IPS-NIHi11 (cell line): ENCODE data around the gene AMBN.
"Not testable (repeated sequence)": the region's sequence is repeated elsewhere in the genome, so short reads cannot be mapped to it uniquely, and the experiment has no call there.

Source experiments
- DNase-seq: peaks from one replicate; pipeline ENCODE4 v3.0.0; 2012; ENCODE audit warnings: mixed read lengths, low spot score

Gene AMBN

DNA sequence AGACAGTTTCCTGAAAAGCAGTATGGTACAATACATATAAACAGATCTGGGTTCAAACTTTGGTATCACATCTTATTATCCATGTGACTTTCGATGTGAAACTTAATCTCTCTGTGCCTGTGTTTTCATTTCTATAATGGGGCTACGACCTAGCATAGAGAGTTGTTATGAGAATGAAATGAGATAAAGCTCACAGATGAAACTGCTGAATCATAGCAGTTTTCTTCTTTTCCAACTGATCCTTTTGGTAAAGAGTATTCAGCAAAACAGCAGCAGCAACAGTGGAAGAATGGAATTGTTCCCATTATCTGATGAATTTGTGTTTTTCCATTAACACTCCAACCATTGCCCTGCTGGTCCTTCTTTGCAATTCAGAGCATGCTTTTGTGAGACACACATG lies 16.3 kb downstream of the AMBN start:
- no peak for DNase-seq

DNA sequence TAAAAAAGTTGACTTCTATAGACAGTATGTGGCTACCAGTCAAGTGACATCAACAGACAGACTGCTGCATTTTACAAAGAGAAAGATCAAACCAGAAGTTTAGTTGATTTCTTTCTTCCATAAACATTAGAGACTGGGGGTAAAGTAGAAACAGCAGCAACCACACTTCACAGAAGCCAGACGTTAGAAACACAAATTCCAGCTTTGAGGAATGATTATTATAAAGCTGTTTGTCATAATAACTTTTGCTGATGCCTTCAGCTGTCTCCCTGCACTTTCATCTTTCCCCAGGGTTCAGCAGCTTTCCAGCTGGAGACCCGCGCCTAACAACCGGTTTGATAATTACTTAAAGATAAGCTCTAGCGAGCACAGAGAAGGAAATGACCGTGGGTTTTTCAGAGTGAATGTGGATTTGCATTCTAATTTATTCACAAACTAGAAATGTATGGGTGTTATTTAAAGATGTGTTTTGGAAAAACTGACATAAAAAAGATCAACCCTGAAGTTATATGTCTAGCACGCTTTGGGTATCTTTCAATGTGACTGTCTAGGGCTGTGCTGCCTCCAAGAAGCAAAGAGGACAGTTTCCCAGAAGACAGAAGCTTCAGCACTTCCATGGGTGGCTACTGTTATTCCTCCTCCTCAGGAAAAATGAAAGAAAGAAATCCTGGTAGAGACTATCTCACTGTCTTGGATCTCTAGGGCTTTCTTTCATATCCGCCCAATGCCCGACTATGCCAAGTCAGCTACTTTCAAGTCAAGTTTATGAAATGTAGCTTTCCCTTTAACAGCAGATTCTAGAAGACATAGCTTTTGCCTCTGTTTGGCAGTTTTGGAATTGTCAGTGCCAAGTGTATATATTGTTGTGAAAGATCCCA lies 21.5 kb downstream of the AMBN start:
- no peak for DNase-seq

DNA sequence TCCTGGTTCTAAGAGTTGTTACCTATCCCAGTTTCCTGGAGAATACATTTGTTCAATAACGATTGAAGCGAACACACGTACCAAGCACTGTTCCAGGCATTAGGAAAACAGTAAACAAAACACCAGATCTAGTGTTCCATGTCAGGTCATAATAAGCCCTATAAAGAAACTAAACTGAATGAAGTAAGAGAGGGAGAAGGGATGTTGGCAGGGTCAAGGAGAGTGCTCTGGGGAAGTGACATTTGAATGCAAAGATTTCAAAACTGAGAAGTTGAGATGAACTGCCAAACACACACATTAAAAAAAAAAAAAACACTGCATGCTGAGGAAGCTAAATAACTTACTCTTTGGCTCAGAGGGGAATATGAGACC lies 22.1 kb downstream of the AMBN start:
- no peak for DNase-seq

DNA sequence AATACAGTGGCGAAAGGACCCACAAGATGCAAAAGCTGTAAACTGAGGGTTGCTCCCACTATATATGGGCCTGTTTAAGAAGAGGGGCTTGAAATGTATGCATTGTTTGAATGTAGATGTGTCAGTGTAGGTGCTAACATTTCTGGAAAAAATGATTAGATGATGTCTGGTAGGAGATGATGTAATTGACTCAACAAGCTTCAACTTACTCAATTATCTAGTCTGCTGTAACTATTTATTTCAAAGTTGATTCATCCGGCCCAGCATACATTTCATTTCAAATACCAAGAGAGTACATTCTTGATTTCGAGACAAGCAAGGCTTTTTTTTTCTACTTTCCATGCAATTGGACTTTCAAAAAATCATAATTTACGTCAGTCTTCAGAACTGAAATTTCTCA lies 27.2 kb downstream of the AMBN start:
- DNase-seq = no peak

DNA sequence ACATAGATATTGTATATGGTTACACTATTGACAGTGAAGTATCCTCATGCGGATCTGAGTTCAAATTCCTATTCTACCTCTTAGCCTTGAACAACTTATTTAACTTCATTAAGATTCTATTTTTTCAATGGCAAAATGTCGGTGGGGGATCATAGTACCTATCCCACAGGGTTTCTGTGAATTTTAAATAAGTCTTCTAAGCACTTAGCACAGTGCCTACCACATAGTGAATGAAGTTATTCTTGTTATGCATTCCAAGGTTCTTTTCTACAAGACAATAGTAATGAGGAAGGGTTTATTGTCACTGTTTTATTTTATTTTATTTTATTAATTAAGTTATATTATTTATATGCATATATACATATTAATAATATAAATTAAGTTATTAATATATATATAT lies 27.7 kb downstream of the AMBN start:
- DNase-seq = no peak

DNA sequence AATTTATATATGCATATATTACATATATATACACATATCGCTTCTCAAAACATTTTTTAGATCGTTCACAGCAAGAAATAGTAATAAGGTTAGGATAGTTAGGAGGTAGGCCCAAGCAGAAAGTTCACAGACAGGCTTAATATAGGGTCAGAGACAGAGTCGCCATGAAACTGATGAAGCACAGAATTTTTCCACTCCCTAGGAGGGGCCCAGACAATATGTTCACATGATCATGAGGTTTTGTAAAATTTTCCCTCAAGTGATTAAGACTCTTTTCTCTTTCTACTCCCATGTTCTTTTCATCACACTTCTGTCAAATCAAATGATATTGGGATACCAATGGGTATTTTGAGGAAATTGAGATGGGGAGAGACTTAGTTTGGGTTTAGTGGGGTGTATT lies 31.3 kb downstream of the AMBN start:
- no peak for DNase-seq

DNA sequence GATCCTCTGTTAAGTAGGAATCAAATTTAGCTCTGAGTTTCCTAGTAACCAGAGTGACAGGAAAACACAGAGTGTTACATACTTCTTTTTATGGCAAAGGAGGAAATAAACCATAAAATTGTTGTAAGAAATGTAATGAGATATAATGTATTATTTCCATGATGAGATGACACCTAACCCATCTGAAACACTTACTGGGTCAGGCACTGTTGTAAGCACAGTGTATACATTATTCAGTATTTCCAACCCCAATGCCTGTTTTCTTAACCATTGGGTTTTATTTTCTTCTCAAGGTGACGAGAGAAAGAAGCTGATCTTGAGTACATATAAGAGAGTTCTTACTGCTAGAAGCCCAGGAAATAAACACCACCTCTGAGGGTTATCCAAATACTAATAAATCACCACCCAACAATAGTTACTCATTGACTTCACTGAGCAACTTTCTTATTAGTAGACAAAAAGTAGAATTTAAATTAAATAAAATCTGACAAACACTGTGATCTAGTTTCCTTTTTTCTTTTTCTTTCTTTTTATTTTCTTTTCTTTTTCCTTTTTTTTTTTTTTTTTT lies 32.3 kb downstream of the AMBN start:
- no peak for DNase-seq

DNA sequence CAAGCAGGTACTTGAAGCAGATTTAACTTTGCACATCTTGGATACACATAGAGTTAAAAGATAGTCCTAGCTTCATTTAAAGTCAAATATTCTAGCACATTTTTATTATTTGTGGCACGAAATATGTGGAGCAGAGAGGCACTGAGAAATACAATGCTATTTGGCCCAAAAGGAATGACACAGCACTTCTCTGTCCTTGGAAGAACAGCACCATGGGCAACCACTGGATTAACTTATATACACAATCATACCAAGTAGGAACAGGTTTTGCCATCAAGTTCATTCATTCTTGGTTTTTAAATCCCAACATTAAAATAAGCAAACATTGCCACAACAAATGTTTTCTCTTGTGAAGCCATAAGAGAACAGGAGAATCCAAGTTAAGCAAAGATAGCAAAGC lies 35.6 kb downstream of the AMBN start:
- no peak for DNase-seq

DNA sequence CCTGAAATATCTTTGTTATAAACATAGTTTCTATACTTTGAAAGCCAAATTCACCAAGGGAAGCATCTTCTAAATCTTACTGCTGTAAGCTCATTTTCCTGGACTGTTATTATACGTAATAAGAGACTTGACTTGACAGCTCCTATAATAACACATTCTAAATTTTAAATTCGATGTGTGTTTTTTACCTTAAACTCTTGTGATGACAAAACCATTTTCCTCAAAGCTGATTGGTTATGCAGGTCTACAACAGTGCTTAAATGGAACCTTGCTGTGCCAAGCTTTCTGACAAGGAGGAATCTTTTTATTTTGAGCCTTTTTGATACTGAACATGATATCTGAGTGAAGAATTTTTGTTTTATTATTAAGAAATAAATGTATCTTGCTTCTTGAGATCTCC lies 36.4 kb downstream of the AMBN start, which contains the start of gene ENAM:
ENAM (plus strand) TSS at position 301 of the 400 bp plus-strand sequence. CDS start 757 bp downstream, outside the sequence.
- DNase-seq = no peak

DNA sequence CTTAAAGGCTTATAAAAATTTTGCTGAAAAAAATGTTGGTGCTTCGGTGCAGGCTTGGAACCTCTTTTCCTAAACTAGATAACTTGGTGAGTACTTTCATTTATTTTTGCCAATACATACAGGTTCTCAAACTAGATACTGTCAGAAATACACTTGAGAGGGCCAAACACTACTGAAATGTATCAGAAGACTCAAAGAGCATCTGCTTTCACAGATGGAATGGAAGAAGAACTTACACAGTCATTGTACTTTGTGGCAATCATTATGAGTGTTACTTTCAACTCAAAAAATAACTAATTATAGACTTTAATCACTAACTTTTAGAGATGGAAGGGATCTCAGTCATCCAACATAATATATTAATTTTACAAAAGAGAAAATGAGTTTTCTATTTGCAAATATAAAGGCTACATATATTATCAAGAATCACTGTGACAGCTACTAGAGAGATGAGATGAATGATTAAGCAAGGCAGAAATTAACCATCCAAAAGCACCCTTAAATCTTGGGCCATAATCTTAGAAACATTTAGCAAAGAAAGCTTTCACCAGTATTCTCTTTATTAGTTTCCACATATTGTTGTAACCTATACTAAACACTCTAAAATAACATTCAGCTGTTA lies 37.5 kb downstream of the AMBN start:
- DNase-seq = no peak

DNA sequence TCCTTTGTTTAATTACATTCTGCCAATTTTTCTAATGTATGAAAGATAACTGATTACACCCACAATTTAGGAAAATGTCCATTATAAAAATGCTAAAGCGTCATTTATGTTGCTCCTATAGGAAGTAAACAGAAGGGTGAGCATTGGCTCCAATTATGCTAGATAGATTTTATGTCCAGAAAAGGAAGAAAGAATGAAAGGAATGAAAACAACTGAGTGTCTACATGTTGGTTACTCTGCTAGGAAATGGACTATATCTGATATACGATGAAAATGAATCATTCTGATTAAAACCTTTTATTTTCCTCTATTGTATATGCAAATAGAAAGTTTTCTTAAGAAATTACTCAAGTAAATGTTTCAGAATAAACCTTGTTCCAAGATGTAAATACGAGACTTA lies 38.1 kb downstream of the AMBN start:
- no peak for DNase-seq

DNA sequence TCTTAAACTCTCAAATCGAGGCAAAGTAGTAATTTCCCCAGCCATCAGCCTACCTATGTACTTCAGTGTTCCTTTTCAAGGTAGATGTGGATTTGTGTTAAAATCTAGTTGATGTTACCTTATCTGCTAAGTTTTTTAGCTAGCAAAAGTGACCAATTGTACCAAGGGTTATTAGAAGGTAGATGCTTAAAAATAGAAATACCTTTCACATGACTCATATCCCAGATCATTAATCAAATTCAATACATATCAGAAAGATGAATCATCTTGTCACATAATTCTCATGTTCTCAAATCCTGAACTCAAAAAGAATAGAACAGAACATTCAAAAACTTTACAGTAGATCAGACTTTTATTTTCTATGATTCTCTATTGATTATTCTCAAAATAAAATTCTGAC lies 40.0 kb downstream of the AMBN start:
- DNase-seq = no peak

DNA sequence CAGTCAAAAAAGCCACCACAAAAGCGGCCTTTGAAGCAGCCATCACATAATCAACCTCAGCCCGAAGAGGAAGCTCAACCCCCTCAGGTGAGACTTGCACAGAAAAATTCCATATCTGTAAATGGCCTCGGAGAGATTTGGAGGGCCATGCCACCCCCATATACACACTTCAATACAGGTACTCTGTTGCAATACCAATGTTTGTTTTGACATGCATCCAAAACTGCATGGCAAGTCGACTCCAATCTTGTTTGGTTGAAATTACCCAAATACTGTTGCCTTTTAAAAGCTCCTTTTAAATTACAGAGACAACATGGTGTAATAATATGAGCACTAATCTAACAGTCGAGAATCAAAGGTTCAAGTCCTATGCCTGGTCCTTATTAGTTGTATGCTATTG lies 42.4 kb downstream of the AMBN start:
- no peak for DNase-seq

DNA sequence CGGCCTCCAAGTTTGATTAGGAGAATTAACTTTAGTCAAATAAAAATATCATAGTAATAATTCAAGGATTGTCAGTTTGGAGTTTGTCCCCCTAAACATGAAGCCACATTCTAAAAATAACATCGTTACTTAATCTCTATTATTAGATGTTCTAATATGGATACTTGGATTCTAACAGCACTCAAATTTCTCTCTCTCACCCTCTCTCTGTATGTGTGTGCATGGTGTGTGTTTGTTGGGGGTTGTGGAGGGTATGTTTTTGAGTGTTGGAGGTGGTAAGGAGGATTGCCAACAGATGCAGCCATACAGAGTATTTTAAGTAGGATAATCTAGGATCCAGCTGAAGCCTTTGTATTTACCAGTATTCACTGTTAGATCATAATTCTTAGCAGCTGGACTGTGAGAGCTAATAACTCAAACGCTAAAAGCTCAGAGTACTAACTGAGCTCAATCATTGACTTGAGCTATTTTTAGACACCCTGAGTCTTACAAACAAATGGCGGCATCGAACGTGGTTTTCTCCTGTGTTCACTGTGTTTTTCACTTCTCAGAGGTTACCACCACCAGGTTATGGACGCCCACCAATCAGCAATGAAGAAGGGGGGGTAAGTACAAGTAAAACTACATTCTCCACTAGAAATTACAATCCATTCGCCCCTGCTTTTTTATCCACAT lies 45.3 kb downstream of the AMBN start:
- no peak for DNase-seq

DNA sequence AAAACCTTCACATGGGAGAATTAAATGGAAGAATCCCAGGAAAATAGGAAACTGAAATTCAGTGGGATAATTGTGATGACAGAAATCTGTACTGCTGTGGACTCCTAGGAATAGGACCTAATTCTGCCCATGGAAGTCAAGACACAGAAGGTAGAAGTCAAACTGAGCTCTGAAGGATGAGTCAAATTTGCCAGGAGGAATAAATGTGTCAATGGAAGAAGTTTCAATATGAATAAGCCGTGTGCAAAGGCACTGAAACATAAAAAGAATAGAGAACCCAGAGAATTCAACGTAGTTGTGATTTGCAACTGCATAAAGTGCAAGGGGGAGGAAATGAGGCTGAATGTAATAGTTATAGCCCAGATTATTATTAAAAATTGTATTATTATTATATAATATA lies 48.1 kb downstream of the AMBN start:
- DNase-seq = no peak

DNA sequence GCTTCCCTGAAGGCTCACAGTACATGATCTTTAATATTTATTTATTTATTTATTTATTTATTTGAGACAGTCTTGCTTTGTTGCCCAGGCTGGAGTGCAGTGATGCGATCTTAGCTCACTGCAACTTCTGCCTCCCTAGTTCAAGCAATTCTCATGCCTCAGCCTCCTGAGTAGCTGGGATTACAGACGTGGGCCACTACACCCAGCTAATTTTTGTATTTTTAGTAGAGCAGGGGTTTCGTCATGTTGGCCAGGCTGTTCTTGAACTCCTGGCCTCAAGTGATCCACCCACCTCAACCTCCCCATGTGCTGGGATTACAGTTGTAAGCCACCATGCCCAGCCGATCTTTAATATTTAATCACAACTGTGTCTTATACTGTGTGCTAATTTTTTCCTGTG lies 58.7 kb downstream of the AMBN start:
- DNase-seq = not testable (repeated sequence)

DNA sequence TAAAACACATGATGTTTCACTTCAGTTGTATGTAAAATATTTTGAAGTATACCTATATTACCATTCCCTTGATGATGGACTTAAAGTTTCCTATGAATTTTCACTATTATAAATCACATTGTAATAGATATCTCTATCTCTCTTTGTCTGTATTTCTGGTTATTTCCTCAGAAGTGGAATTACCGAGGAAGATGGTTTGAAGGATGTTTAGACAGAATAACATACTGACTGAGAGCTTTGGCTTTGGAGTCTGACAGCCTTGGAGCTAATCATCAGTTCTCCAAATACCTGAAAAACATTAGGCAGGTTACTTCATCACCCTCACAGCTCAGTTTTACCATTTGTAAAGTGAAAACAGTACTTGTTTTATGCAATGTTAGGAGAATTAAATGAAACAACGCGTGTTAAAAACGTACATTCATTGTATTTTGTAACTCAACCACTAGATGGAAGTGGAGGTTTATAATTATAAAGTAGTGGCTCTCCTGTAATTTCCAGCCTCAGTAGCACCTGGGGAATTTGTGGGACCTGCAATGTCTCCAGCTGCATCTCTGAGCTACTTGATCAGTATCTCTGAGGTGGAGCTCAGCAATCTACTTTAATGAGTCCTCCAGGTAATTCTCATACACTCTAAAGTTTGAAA lies 59.9 kb downstream of the AMBN start:
- DNase-seq = peak; percentile 39

DNA sequence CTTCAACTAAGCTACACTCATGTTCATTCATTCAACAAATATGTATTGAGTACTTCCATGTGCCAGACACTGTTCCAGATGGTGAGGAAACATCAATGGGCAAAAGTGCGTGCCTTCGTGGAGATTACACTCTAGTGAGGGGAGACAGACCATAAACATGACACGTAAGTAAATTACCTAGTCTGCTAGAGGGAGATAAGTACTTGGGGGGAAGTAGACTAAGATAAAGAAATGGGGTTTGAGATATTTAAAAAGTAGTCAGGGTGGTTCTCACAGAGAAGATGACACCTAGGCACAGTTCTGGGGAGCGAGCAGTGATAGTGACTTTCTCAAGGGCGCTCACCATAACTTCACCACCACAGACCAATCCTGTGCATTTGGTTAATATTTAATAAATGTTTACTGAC lies 62.6 kb downstream of the AMBN start:
- DNase-seq = no peak
